Bone marrow (tissue), 2 donors: ENCODE data around the gene OR7A10.
"Not testable (repeated sequence)": the region's sequence is repeated elsewhere in the genome, so short reads cannot be mapped to it uniquely, and the experiment has no call there.

ENCODE experiments used
- DNase-seq, 2 donors: peaks; one replicate each; lab custom pipeline; 2025; lab: John Stamatoyannopoulos, UW

Gene OR7A10

GRCh38 chr19:14795078-14795721, 53.5 kb downstream of the OR7A10 start:
- DNase-seq = peak in 1 of 2 donors; percentile 65

- not testable (repeated sequence) for DNase-seq
Observed at GRCh38 chr19:14792250-14792649, 56.5 kb downstream of the OR7A10 start.
